HG03175 (cell line): ENCODE measurements around the gene RNASE11.
A peak's percentile ranks its signal among the peaks of the same experiment; 100 is the strongest.
"Not testable (repeated sequence)": the region's sequence is repeated elsewhere in the genome, so short reads cannot be mapped to it uniquely, and the experiment has no call there.

Experiments
- ATAC-seq: cut with Tn5 transposase; IDR thresholded peaks from one replicate; pipeline ENCODE4 v1.9.1; 2021; ENCODE audit warnings: mild to moderate bottlenecking, moderate library complexity; ENCODE audit not compliant: unreplicated experiment

Gene RNASE11

GRCh38 chr14:20587489-20588154, at the start of gene RNASE11:
TSS of gene RNASE11 (minus strand) at chr14:20588001.
- ATAC-seq: no peak

GRCh38 chr14:20632831-20633691, 45.3 kb upstream of the RNASE11 start:
- peak; percentile 76 for ATAC-seq

- ATAC-seq: peak; percentile 27
These were observed 44.6 kb upstream of the RNASE11 start for GRCh38 chr14:20632448-20632830.

GRCh38 chr14:20631880-20632389, 44.1 kb upstream of the RNASE11 start:
- ATAC-seq: no peak

GRCh38 chr14:20631023-20631879, 43.5 kb upstream of the RNASE11 start:
- no peak for ATAC-seq

GRCh38 chr14:20630340-20631022, 42.7 kb upstream of the RNASE11 start:
- no peak for ATAC-seq

GRCh38 chr14:20628063-20628854, 40.5 kb upstream of the RNASE11 start:
- no peak for ATAC-seq

- ATAC-seq: no peak
These were observed 39.7 kb upstream of the RNASE11 start for GRCh38 chr14:20627346-20628027.

- no peak for ATAC-seq
These were observed 38.5 kb upstream of the RNASE11 start for GRCh38 chr14:20626274-20626673.

- ATAC-seq: peak; percentile 44
These were observed 36.8 kb upstream of the RNASE11 start for GRCh38 chr14:20624495-20625070.

GRCh38 chr14:20623798-20624197, 36.0 kb upstream of the RNASE11 start:
- no peak for ATAC-seq

- no peak for ATAC-seq
These were observed 35.1 kb upstream of the RNASE11 start for GRCh38 chr14:20622816-20623291.

- no peak for ATAC-seq
These were observed 33.1 kb upstream of the RNASE11 start for GRCh38 chr14:20620798-20621478.

- not testable (repeated sequence) for ATAC-seq
These were observed 31.9 kb upstream of the RNASE11 start for GRCh38 chr14:20619688-20620087.

GRCh38 chr14:20618271-20618749, 30.5 kb upstream of the RNASE11 start:
- no peak for ATAC-seq

- peak; percentile 40 for ATAC-seq
These were observed 29.6 kb upstream of the RNASE11 start for GRCh38 chr14:20617138-20618003.

- no peak for ATAC-seq
These were observed 28.2 kb upstream of the RNASE11 start for GRCh38 chr14:20615996-20616395.
